ENCODE measurements around the gene UBALD2.

DNA sequence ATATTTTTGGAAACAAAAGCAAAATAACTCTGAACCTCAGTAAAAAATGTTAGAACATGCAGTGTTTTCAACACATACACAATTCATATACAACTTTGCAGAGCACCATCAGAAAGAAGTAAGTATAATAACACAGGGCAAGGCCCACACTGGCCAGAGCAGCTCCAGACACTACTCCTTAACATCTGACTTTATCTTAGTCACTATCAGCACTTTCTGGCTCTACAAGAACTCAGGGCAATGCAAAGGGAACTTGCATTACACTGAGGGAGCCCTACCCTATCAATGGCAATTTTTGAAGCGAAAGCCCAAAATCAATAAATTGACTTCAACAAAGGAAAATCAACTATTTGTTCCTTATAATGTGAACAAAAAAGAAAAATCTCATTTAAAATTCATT lies 41.3 kb upstream of the UBALD2 start:
- TF ChIP-seq POLR2AphosphoS5 (IDR thresholded peaks at IDR 0.05) (no peak), CTCF (IDR thresholded peaks at IDR 0.05) (no peak), POLR2A (IDR thresholded peaks at IDR 0.05; ENCODE audit: low read depth) (no peak), EP300 (IDR thresholded peaks at IDR 0.05) (no peak)
